WTC11 (cell line): ENCODE results near the gene NSMCE3. TPM values are rescaled to one million over a fixed set of nuclear protein-coding genes. Genes with fewer than 3 reads are reported as not detected.

ENCODE experiments used
- ATAC-seq: fragments of 200-7000 bp; cut with Tn5 transposase; 2 replicates; pipeline ENCODE4 v1.10.0; 2021; ENCODE audit warnings: mild to moderate bottlenecking, moderate library complexity
- CTCF ChIA-PET: fragments of 300-600 bp; sonication (Branson Sonifier 250); formaldehyde crosslinking; loops from one replicate; lab custom pipeline; 2021; ENCODE audit warnings: antibody characterized with exemption; lab: Charles Lee
- POLR2A ChIA-PET: fragments of 350-600 bp; sonication (Branson Sonifier 250); formaldehyde crosslinking; loops from one replicate; lab custom pipeline; 2021; ENCODE audit warnings: antibody characterized with exemption; lab: Charles Lee
- DNase-seq: peaks from one replicate; pipeline ENCODE4 v3.0.0; 2021; ENCODE audit warnings: low spot score
- H3K27ac Mint-ChIP-seq: 2 replicates; pipeline ENCODE4 v1.8.0; 2021; ENCODE audit warnings: mixed read lengths
- H3K27me3 Mint-ChIP-seq: 2 replicates; pipeline ENCODE4 v1.8.0; 2021; ENCODE audit warnings: low read depth, mild to moderate bottlenecking, moderate library complexity, mixed read lengths
- H3K36me3 Mint-ChIP-seq: 2 replicates; pipeline ENCODE4 v1.8.0; 2021; ENCODE audit warnings: mixed read lengths
- H3K4me1 Mint-ChIP-seq: 2 replicates; pipeline ENCODE4 v1.8.0; 2022; ENCODE audit warnings: mixed read lengths
- H3K4me3 Mint-ChIP-seq: 2 replicates; pipeline ENCODE4 v1.8.0; 2021; ENCODE audit warnings: mild to moderate bottlenecking, moderate library complexity, mixed read lengths
- H3K9me3 Mint-ChIP-seq: 2 replicates; pipeline ENCODE4 v1.8.0; 2021; ENCODE audit warnings: mixed read lengths
- ATF2 ChIP-seq: sonication (generic); formaldehyde crosslinking; IDR thresholded peaks from 2 replicates; pipeline ENCODE4 v1.8.1; 2022; ENCODE audit warnings: low read depth, missing genetic modification reagents, borderline replicate concordance
- CREM ChIP-seq: sonication (generic); formaldehyde crosslinking; IDR thresholded peaks from 2 replicates; pipeline ENCODE4 v1.8.1; 2022; ENCODE audit warnings: mild to moderate bottlenecking, missing genetic modification reagents, moderate library complexity
- ELF4 ChIP-seq: sonication (generic); formaldehyde crosslinking; IDR thresholded peaks from 2 replicates; pipeline ENCODE4 v1.8.1; 2022; ENCODE audit warnings: low read depth, mild to moderate bottlenecking, moderate library complexity, missing genetic modification reagents
- KAT7 ChIP-seq: sonication (generic); formaldehyde crosslinking; IDR thresholded peaks from 2 replicates; pipeline ENCODE4 v1.8.1; 2023; ENCODE audit warnings: missing genetic modification reagents, mild to moderate bottlenecking, borderline replicate concordance
- MLX ChIP-seq: sonication (generic); formaldehyde crosslinking; IDR thresholded peaks from 2 replicates; pipeline ENCODE4 v1.8.1; 2023; ENCODE audit warnings: mild to moderate bottlenecking, missing genetic modification reagents, moderate library complexity
- NFATC4 ChIP-seq: fragments of 250-450 bp; sonication (Bioruptor Pico); IDR thresholded peaks from 2 replicates; pipeline ENCODE4 v1.9.0; 2021; ENCODE audit warnings: mild to moderate bottlenecking
- OVOL2 ChIP-seq: fragments of 250-450 bp; sonication (Bioruptor Pico); IDR thresholded peaks from 2 replicates; pipeline ENCODE4 v1.9.0; 2021; ENCODE audit warnings: mild to moderate bottlenecking, borderline replicate concordance
- SMAD3 ChIP-seq: sonication (generic); formaldehyde crosslinking; IDR thresholded peaks from 2 replicates; pipeline ENCODE4 v1.8.0; 2022; ENCODE audit warnings: missing genetic modification reagents, mild to moderate bottlenecking, borderline replicate concordance
- TP53 ChIP-seq: sonication (generic); formaldehyde crosslinking; IDR thresholded peaks from 2 replicates; pipeline ENCODE4 v1.8.1; 2023; ENCODE audit warnings: mild to moderate bottlenecking, missing genetic modification reagents
- ZBTB21 ChIP-seq: sonication (generic); formaldehyde crosslinking; IDR thresholded peaks from 2 replicates; pipeline ENCODE4 v1.8.1; 2023; ENCODE audit warnings: mild to moderate bottlenecking, missing genetic modification reagents, borderline replicate concordance
- ZNF121 ChIP-seq: sonication (generic); formaldehyde crosslinking; IDR thresholded peaks from 2 replicates; pipeline ENCODE4 v1.8.0; 2023; ENCODE audit warnings: missing genetic modification reagents
- ZNF263 ChIP-seq: sonication (generic); formaldehyde crosslinking; IDR thresholded peaks from 2 replicates; pipeline ENCODE4 v1.8.1; 2022; ENCODE audit warnings: low read depth, mild to moderate bottlenecking, moderate library complexity, missing genetic modification reagents
- ZNF512 ChIP-seq: sonication (generic); formaldehyde crosslinking; IDR thresholded peaks from 2 replicates; pipeline ENCODE4 v1.8.1; 2022; ENCODE audit warnings: missing genetic modification reagents, borderline replicate concordance
- ZNF532 ChIP-seq: fragments of 250-450 bp; sonication (Bioruptor Pico); IDR thresholded peaks from 2 replicates; pipeline ENCODE4 v1.9.0; 2021; ENCODE audit warnings: mild to moderate bottlenecking, borderline replicate concordance
- total RNA-seq: library from RNA; stranded (reverse); gene quantifications from 3 replicates; pipeline ENCODE4 v1.2.3, GENCODE V29; 2021

NSMCE3 gene
- total RNA-seq, 1 experiment from 2014 or later = 6.6 TPM

- H3K36me3 Mint-ChIP-seq = no peaks in the 10 kb centered on the region
- H3K27ac Mint-ChIP-seq = peak overlapping the region; percentile 91
- ATAC-seq = no peak
- TF ChIP-seq MLX (CRISPR knock-in tag) (no peak), OVOL2 (CRISPR knock-in tag) (no peak), TP53 (CRISPR knock-in tag) (no peak), ATF2 (CRISPR knock-in tag) (no peak), KAT7 (CRISPR knock-in tag) (no peak), CREM (CRISPR knock-in tag) (no peak), ZBTB21 (CRISPR knock-in tag) (no peak), ZNF512 (CRISPR knock-in tag) (no peak), NFATC4 (CRISPR knock-in tag) (no peak), ELF4 (CRISPR knock-in tag) (no peak), ZNF532 (CRISPR knock-in tag) (no peak), ZNF263 (no peak)
- ChIA-PET CTCF (no interaction called here), POLR2A (no interaction called here)
- no peaks in the 10 kb centered on the region for H3K9me3 Mint-ChIP-seq
- peak overlapping the region; percentile 79 for H3K4me3 Mint-ChIP-seq
- H3K4me1 Mint-ChIP-seq = peaks cover 33% of the 10 kb centered on the region
- no peaks in the 10 kb centered on the region for H3K27me3 Mint-ChIP-seq
- no peak for DNase-seq
Measured at GRCh38 chr15:29270169-29270955, 740 bp upstream of the NSMCE3 start.

- TF ChIP-seq SMAD3 (CRISPR knock-in tag) (no peak), ATF2 (CRISPR knock-in tag) (no peak), ZNF263 (no peak), ZNF121 (CRISPR knock-in tag) (peak; percentile 93)
- peak overlapping the region; percentile 92 for H3K27ac Mint-ChIP-seq
- peaks cover 33% of the 10 kb centered on the region for H3K4me1 Mint-ChIP-seq
- H3K9me3 Mint-ChIP-seq = no peaks in the 10 kb centered on the region
- H3K27me3 Mint-ChIP-seq = no peaks in the 10 kb centered on the region
- CTCF ChIA-PET = interaction anchor here (1.6 kb wide), 1 partner anchor 129 kb away, joined by 8 read pairs; no protein-coding TSS in a partner anchor
- H3K36me3 Mint-ChIP-seq = no peaks in the 10 kb centered on the region
- H3K4me3 Mint-ChIP-seq = peak overlapping the region; percentile 95
- POLR2A ChIA-PET = no interaction called here
- peak; percentile 31 for DNase-seq
- ATAC-seq = peak; percentile 53
Measured at GRCh38 chr15:29268706-29269484, 727 bp downstream of the NSMCE3 start.
